Kidney (tissue), 14 donors: ENCODE data around the gene TIAM2. TPM values are rescaled to one million over a fixed set of nuclear protein-coding genes. Genes with fewer than 3 reads are reported as not detected.

Source experiments
- DNase-seq, 5 donors: peaks; one replicate each; pipeline ENCODE4 v3.0.0-alpha.2; 2013 to 2020
- FAIRE-seq: peaks from 2 replicates; lab custom pipeline; 2012; peaks lifted over from hg19 to GRCh38; lab: Jason Lieb, UNC
- H3K27ac ChIP-seq, 2 donors: one replicate each; pipeline ENCODE4 v1.7.0; 2013; ENCODE audit warnings: low read depth in 2 of 2, low read length in 2 of 2, inconsistent platforms in 1 of 2
- H3K27me3 ChIP-seq: one replicate; pipeline ENCODE4 v1.7.1; 2013; ENCODE audit warnings: low read length, inconsistent platforms; ENCODE audit not compliant: control insufficient read depth, insufficient read depth
- H3K36me3 ChIP-seq, 3 donors: one replicate each; pipeline versions ENCODE4 v1.7.0 to v1.7.1; 2013; ENCODE audit warnings: low read length in 3 of 3, control low read depth in 1 of 3, inconsistent platforms in 1 of 3; ENCODE audit not compliant: insufficient read depth in 3 of 3, control insufficient read depth in 2 of 3
- H3K4me1 ChIP-seq, 3 donors: one replicate each; pipeline versions ENCODE4 v1.7.0 to v1.7.1; 2013; ENCODE audit warnings: low read length in 3 of 3, inconsistent platforms in 1 of 3, low read depth in 1 of 3; ENCODE audit not compliant: control insufficient read depth in 2 of 3, insufficient read depth in 2 of 3
- H3K4me3 ChIP-seq, 3 donors: one replicate each; pipeline versions ENCODE4 v1.7.0 to v1.8.1; 2013; ENCODE audit warnings: low read length in 3 of 3, control low read depth in 1 of 3, inconsistent platforms in 1 of 3
- H3K9ac ChIP-seq, 3 donors: one replicate each; pipeline versions ENCODE4 v1.7.0 to v1.7.1; 2013; ENCODE audit warnings: low read length in 3 of 3, control low read depth in 1 of 3, inconsistent platforms in 1 of 3
- H3K9me3 ChIP-seq, 3 donors: one replicate each; pipeline versions ENCODE4 v1.7.0 to v1.7.1; 2013; ENCODE audit warnings: low read length in 3 of 3, control low read depth in 1 of 3, inconsistent platforms in 1 of 3; ENCODE audit not compliant: control insufficient read depth in 2 of 3, insufficient read depth in 1 of 3
- CTCF ChIP-seq: IDR thresholded peaks from 3 replicates; pipeline ENCODE4 v1.5.1; 2012; ENCODE audit warnings: mild to moderate bottlenecking, moderate library complexity, borderline replicate concordance; ENCODE audit not compliant: insufficient read depth; ENCODE audit errors: extremely low read depth
- intact Hi-C: fragments of 100-400 bp; cut with DNase I; formaldehyde crosslinking; loops from one replicate; pipeline ENCODE4 v1.11.1; 2022
- polyA plus RNA-seq: library from polyadenylated mRNA; stranded (reverse); fragments of 350-450 nt; fragmentation: Illumina TruSeq; extraction: RNeasy Lipid Tissue Mini Kit (QIAGEN cat#74804); gene quantifications from one replicate; pipeline ENCODE4 v1.2.3, GENCODE V29; 2014; ENCODE audit warnings: low read depth, low replicate concordance; ENCODE audit not compliant: insufficient read depth
- total RNA-seq: library from RNA; stranded (reverse); fragmentation: NEBNext Ultra II Directional; extraction: Animal tissue kit (Norgen Biotek cat#: 25700); gene quantifications from one replicate; pipeline ENCODE4 v1.2.1, GENCODE V29; 2021
- donor health status: control.
- donor health status: control.
- donor health status: control.
- donor health status: control.
- donor health status: control.
- donor health status: DM: yes; HTN: yes; CAD: no.
- donor health status: Normal renal cell carcinoma (clear cell type).

Gene TIAM2
- total and polyA plus RNA-seq, 2 donors from 2014 or later = 6.8 to 7.6 TPM

GRCh38 chr6:155010940-155011339 is 15.8 kb downstream of the TIAM2 start:
- no peaks in the 10 kb centered on the region for H3K27me3 ChIP-seq
- H3K4me3 ChIP-seq = no peak overlapping the region
- intact Hi-C loops = no loop called here
- DNase-seq (no peak), FAIRE-seq (no peak)
- no peaks in the 10 kb centered on the region for H3K36me3 ChIP-seq
- H3K9ac ChIP-seq = no peak overlapping the region
- no peak for TF ChIP-seq CTCF
- no peaks in the 10 kb centered on the region for H3K4me1 ChIP-seq
- H3K27ac ChIP-seq = no peak overlapping the region
- H3K9me3 ChIP-seq = no peaks in the 10 kb centered on the region

- FAIRE-seq = no peak
- no peak overlapping the region for H3K27ac ChIP-seq
Measured at GRCh38 chr6:155011809-155012291, 16.7 kb downstream of the TIAM2 start.

GRCh38 chr6:155013457-155013876 is 18.4 kb downstream of the TIAM2 start:
- peak in 3 of 5 donors; percentile 44 to 79 (median 60) for DNase-seq
- Histone ChIP-seq H3K27me3 (no peaks in the 10 kb centered on the region), H3K4me1 (no peaks in the 10 kb centered on the region), H3K36me3 (no peaks in the 10 kb centered on the region), H3K9ac (no peak overlapping the region), H3K9me3 (no peaks in the 10 kb centered on the region), H3K4me3 (no peak overlapping the region), H3K27ac (no peak overlapping the region)
- TF ChIP-seq CTCF = no peak
- intact Hi-C loops = no loop called here
- FAIRE-seq = no peak

More at GRCh38 chr6:155011809-155012291, 16.7 kb downstream of the TIAM2 start:
- no peaks in the 10 kb centered on the region for H3K36me3 ChIP-seq
- no peak for TF ChIP-seq CTCF
- peak in 2 of 5 donors; percentile 47 to 73 for DNase-seq
- H3K9me3 ChIP-seq = no peaks in the 10 kb centered on the region
- H3K4me1 ChIP-seq = no peaks in the 10 kb centered on the region
- intact Hi-C loops = no loop called here
- H3K27me3 ChIP-seq = no peaks in the 10 kb centered on the region
- H3K9ac ChIP-seq = no peak overlapping the region
- no peak overlapping the region for H3K4me3 ChIP-seq

DNA sequence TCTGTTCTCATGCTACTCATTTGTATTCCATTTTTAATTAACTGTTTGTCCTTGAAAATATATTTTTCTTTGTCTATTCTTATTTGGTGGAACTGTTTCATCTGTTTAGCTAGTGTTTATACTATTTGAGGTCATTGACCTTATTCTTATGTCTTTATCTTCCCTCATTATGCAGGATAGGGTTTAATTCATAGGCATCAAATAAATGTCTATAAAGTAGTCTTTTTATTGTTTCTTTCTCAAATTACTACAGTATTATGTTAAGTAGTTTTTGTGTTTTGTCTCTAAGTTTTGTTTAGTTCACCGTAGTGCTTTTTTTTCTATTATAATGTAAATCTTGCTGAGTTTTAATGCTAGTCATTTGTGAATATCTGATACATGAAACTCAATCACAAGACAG is 19.0 kb downstream of the TIAM2 start:
- Histone ChIP-seq H3K9ac (no peak overlapping the region), H3K27ac (no peak overlapping the region), H3K36me3 (no peaks in the 10 kb centered on the region), H3K9me3 (no peaks in the 10 kb centered on the region), H3K27me3 (no peaks in the 10 kb centered on the region), H3K4me1 (no peaks in the 10 kb centered on the region), H3K4me3 (no peak overlapping the region)
- FAIRE-seq = no peak
- DNase-seq = no peak
- intact Hi-C loops = no loop called here
- TF ChIP-seq CTCF = no peak
